GM18498 (cell line): ENCODE results near the gene ADAM15.

ENCODE experiments used
- ATAC-seq: cut with Tn5 transposase; IDR thresholded peaks from one replicate; pipeline ENCODE4 v1.9.1; 2021; ENCODE audit warnings: mild to moderate bottlenecking, moderate library complexity; ENCODE audit not compliant: unreplicated experiment

Gene ADAM15

GRCh38 chr1:155029513-155030242, 21.4 kb upstream of the ADAM15 start:
- no peak for ATAC-seq

GRCh38 chr1:155030243-155030795, 20.8 kb upstream of the ADAM15 start:
- no peak for ATAC-seq

GRCh38 chr1:155030899-155031298, 20.2 kb upstream of the ADAM15 start:
- ATAC-seq: no peak

GRCh38 chr1:155032886-155033285, 18.2 kb upstream of the ADAM15 start:
- no peak for ATAC-seq

- no peak for ATAC-seq
Observed at GRCh38 chr1:155033524-155033923, 17.6 kb upstream of the ADAM15 start, which contains the start of the genes DCST1 and DCST2. DCST1 (plus strand) TSS chr1:155033824; CDS start chr1:155034037, 213 bp downstream. DCST2 (minus strand) TSS chr1:155033781; CDS start chr1:155033701, 80 bp downstream.

GRCh38 chr1:155034318-155035208, 16.6 kb upstream of the ADAM15 start:
- no peak for ATAC-seq

- ATAC-seq: no peak
Observed at GRCh38 chr1:155035936-155036335, 15.2 kb upstream of the ADAM15 start.

- ATAC-seq: no peak
Observed at GRCh38 chr1:155037043-155037442, 14.1 kb upstream of the ADAM15 start.

GRCh38 chr1:155037851-155038441, 13.2 kb upstream of the ADAM15 start:
- ATAC-seq: no peak

- ATAC-seq: no peak
Observed at GRCh38 chr1:155038602-155039307, 12.4 kb upstream of the ADAM15 start.

- ATAC-seq: no peak
Observed at GRCh38 chr1:155039308-155039669, 11.8 kb upstream of the ADAM15 start.

- no peak for ATAC-seq
Observed at GRCh38 chr1:155040358-155041093, 10.6 kb upstream of the ADAM15 start.

- ATAC-seq: no peak
Observed at GRCh38 chr1:155042789-155043188, 8.3 kb upstream of the ADAM15 start.

GRCh38 chr1:155043301-155043702, 7.8 kb upstream of the ADAM15 start:
- ATAC-seq: no peak

GRCh38 chr1:155043793-155044192, 7.3 kb upstream of the ADAM15 start:
- ATAC-seq: no peak

GRCh38 chr1:155044365-155044764, 6.8 kb upstream of the ADAM15 start:
- ATAC-seq: no peak

GRCh38 chr1:155044812-155045657, 6.1 kb upstream of the ADAM15 start:
- ATAC-seq: no peak

- ATAC-seq: no peak
Observed at GRCh38 chr1:155048449-155049334, 2.4 kb upstream of the ADAM15 start.
